G401.6 (cell line): ENCODE results near the gene EIF2B5.
"Not testable (repeated sequence)": the region's sequence is repeated elsewhere in the genome, so short reads cannot be mapped to it uniquely, and the experiment has no call there.

Experiments used
- FAIRE-seq: peaks from 2 replicates; lab custom pipeline; 2012; peaks lifted over from hg19 to GRCh38; lab: Jason Lieb, UNC

EIF2B5 gene

GRCh38 chr3:184135149-184135910, at the start of gene EIF2B5:
Gene EIF2B5, plus strand, starts transcription at chr3:184135358. Its CDS starts 28 bp downstream, at chr3:184135386.
- peak; percentile 78 for FAIRE-seq

GRCh38 chr3:184085389-184085852, 49.7 kb upstream of the EIF2B5 start:
- no peak for FAIRE-seq

GRCh38 chr3:184092199-184092598, 43.0 kb upstream of the EIF2B5 start:
- no peak for FAIRE-seq

DNA sequence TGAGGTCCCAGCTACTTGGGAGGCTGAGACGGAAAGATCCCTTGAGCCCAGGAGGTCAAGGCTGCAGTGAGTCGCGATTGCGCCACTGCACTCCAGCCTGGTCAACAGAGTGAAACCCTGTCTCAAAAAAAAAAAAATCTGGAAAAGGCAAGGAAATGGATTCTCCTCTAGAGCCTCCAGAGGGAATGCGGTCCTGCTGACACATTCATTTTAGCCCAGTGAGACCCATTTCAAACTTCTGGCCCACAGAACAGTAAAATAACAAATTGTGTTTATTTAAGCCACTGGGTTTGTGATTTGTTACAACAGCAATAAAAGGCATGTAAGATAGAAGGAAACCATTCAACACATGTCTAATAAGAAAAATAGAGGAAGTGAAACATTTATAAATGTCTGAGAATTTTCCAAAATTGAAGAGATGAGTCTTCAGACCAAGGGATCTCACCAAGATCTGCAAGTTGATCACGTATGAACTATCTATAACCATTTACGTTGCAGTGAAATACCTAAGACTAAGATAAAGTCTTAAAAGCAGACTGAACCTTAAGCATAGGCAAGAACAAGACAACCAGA, 38.3 kb upstream of the EIF2B5 start, which contains the start of gene HTR3E:
TSS of gene HTR3E (plus strand) at position 254 of the 573 bp plus-strand sequence. CDS start 466 bp downstream, outside the sequence.
- FAIRE-seq = no peak

DNA sequence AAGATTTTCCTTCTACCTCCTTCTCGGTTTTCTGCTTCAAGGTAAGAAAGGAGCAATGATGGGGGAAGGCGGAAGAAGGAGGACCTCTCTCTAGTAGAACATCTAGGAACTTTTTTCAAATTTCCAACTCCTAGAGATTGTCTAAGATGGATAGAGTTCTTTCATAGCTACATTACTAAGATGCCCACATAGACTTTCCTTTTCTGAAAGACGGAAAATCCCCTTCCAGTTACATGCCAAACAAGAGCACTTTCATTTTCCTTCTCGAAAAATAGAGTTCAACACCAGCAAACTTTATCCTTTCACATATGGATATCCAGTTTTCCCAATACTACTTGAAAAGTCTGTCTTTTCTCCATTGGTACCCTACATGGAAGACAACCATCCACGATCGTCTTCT, 37.6 kb upstream of the EIF2B5 start:
- FAIRE-seq = no peak

- FAIRE-seq = no peak
These were observed 35.1 kb upstream of the EIF2B5 start for GRCh38 chr3:184099806-184100686.

- no peak for FAIRE-seq
These were observed 24.8 kb upstream of the EIF2B5 start for GRCh38 chr3:184110316-184110725.

GRCh38 chr3:184116017-184116416, 19.1 kb upstream of the EIF2B5 start:
- FAIRE-seq = no peak

DNA sequence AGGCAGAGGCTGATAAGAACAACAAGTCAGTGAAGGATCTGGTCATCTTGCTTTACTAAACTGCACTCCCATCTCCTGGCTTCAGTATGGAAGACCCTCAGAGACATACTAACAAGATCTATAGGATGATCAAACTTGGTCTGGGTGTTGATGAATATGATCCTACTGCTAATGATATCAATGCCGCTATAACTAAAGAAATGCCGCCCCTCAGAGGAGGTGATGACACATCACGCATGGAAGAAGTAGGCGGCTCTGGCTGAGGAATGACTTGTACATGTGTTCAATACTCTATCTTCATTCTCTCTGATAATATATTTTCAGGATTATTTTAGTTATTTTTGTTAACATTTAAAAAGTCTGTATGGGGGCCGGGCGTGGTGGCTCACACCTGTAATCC, 17.5 kb upstream of the EIF2B5 start:
- FAIRE-seq = no peak

GRCh38 chr3:184121031-184121430, 14.1 kb upstream of the EIF2B5 start:
- FAIRE-seq = not testable (repeated sequence)

GRCh38 chr3:184126006-184126405, 9.2 kb upstream of the EIF2B5 start:
- no peak for FAIRE-seq

DNA sequence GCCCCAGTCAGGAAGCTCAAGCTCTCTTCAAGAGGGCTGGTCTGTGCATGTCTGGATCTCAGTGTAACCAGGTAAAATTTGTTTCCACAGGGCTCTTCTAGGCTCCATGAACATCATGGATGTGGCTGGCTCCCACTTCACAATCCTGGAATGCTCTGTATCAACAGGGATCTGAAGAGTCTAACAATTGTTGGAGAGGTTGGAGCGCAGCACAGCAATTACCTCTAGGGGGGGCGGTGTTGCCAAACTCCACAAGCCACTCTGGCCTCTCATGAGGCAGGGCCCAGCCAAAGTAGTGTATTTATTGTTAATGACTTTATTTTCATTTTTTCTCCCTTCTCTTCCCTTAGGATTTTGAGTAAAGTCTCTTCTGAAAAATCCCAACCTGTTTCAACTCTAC, 6.1 kb upstream of the EIF2B5 start:
- FAIRE-seq = peak; percentile 62

- FAIRE-seq = no peak
These were observed 2.2 kb upstream of the EIF2B5 start for GRCh38 chr3:184132945-184133344.

DNA sequence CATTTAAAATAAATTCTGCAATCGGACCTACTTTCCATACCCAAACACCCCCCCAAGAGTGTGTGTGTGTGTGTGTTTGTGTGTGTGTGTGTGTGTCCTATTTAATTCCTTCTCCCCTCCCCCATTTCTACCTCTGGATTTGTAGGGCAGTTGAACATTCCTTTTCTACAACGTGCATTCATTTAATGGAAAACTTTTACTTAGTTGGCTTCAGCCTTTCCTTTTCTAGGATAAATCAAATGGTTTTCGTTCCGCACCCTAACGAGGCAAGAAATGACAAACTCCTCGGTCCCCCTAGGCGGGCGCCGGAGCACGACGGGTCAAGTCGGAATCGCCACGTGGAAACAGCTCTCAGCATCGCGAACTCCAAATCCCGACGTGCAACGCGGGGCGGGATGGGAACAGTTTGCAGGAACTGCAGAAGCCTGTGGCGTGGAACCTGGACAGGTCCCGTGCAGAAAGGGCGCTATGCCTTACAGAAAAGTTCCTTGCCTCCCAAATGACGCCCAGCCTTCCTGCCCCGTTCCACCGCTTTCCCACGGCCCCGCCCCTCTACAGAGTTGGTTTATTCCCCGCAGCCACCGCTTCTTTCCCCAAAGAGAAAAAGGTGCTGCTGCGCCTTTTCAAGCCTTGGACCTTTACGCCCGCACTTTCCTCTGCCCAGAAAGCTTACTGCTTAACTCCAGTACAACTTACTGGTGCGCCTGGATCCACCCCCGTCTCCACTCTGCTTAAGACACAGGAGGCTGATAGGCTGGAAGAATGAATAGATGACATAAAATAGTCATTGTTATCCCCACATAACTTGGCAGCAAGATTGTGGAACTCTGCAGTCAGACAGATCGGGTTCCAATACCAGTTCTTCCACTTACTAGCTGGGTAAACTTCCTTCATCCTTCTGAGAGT, 1.1 kb upstream of the EIF2B5 start:
- FAIRE-seq = peak; percentile 70

DNA sequence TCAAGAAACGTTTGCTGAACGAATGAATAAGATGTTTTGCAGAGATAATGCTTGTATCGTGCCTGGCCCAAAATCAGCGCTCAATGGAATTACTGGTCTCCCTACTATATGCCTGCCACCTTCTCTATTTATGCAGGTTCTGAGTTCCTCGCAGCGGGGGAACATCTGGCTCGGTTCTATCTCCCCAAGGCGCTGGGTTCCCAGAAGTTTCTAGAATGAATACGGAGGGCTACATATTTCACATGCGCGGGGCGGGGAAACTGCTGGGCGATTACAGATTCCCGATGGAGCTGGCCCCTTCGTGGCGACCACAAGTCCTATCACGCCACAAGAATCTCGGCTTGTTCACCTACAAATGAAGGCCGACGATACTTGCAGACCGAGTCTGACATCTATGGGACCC, 411 bp upstream of the EIF2B5 start:
- no peak for FAIRE-seq

GRCh38 chr3:184135911-184136260, 728 bp downstream of the EIF2B5 start:
- FAIRE-seq = no peak

DNA sequence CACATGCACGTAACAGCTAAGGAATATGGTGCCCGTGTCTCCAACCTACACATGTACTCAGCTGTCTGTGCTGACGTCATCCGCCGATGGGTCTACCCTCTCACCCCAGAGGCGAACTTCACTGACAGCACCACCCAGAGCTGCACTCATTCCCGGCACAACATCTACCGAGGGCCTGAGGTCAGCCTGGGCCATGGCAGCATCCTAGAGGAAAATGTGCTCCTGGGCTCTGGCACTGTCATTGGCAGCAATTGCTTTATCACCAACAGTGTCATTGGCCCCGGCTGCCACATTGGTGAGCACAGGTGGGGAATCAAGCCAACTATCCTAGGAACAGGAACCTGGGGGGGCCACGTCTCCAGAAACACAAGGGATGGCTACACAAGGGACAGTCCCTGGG, 5.3 kb downstream of the EIF2B5 start:
- FAIRE-seq = no peak

GRCh38 chr3:184142199-184142598, 7.0 kb downstream of the EIF2B5 start:
- FAIRE-seq = no peak

DNA sequence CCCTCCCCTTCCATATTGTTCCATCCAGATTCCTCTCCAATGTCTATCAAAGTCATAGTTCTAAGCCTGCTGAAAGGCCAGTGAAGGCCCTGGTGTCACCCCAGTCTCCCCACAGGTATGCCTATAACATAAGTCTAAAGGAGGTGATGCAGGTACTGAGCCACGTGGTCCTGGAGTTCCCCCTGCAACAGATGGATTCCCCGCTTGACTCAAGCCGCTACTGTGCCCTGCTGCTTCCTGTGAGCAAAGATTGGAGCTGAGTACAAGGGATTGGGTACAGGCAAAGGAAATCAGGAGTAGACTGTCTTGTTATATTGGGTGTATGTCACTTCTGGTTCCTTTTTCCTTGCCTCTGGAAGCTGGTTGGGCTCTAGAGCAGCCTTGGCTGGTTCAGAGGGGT, 8.2 kb downstream of the EIF2B5 start:
- no peak for FAIRE-seq

DNA sequence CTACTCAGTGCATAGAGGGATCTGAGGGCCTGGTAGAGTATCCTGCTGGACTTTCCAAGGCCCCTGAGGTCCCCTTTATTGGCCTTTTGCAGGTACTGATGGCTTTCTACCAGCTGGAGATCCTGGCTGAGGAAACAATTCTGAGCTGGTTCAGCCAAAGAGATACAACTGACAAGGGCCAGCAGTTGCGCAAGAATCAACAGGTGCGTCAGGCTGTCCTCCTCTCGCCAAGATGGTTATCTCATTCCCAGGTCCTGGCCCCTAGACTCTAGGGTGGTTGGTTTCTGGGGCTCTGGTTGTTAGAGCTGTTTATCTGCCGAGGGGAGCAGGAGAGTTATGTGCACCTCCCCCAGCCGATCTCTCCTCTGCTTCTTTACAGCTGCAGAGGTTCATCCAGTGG, 9.3 kb downstream of the EIF2B5 start:
- FAIRE-seq = no peak

DNA sequence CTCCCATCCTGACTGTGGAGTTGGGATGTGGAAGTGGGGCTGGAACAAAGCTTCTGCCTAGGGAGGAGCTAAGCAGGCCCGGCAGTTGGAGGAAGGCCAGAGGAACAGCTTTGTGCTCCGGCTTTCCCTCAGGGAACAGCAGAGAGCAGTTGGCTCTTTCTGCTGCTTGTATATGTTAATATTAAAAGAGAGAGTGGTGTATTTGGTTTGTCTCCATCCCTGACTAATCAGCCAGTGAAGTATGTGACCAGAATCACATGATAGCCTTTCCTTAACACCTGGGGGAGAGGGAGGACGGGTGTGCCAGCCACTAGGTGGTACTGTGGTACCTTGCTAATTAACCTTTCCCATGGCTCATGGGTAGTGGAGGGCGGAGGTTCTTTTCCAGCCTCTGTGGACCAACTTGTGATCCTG, 10.0 kb downstream of the EIF2B5 start:
- FAIRE-seq = no peak

DNA sequence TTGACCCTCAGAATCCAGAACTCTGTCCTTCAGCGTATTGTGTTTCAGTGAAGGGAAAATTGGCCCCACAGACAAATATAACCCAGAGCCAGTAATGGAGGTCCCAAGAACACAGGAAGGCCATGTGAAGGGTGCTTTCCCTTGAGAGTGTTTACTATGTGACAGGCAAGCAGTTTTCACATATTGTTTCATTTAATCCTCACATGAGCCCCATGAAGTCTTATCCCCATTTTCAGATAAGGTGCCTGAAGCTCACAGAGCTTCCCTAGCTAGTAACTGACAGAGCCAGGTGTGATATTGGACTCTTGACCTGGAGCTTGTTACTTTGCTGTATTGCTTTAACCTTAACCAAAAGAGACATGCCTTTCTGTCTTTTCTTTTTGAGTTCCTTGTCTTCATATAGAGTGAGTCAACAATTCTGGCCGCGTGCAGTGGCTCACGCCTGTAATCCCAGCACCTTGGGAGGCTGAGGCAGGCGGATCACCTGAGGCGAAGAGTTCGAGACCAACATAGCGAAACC, 10.7 kb downstream of the EIF2B5 start:
- no peak for FAIRE-seq
